H1 (cell line): ENCODE results near the gene PSIP1. TPM values are rescaled to one million over a fixed set of nuclear protein-coding genes. Genes with fewer than 3 reads are reported as not detected.

Experiments
- ASH2L ChIP-seq: fragments of 200-600, 300-600 bp; sonication (generic); IDR thresholded peaks from one replicate; pipeline ENCODE4 v1.7.1; 2017; ENCODE audit warnings: low read length
- BRCA1 ChIP-seq: IDR thresholded peaks from 2 replicates; pipeline ENCODE4 v1.6.1; 2012; ENCODE audit warnings: low read depth, low read length, improper control_type of control experiment
- CHD2 ChIP-seq: IDR thresholded peaks from 2 replicates; pipeline ENCODE4 v1.6.1; 2012; ENCODE audit warnings: low read length, improper control_type of control experiment
- CTCF ChIP-seq, 3 experiments: IDR thresholded peaks; 1 replicate in 2 of 3; 2 replicates in 1 of 3; pipeline versions ENCODE4 v1.5.1 to v1.6.1; 2011; ENCODE audit warnings: low read length in 3 of 3, mild to moderate bottlenecking in 3 of 3, inconsistent platforms in 2 of 3, low read depth in 1 of 3, moderate library complexity in 1 of 3; ENCODE audit not compliant: insufficient read depth in 1 of 3; ENCODE audit errors: control extremely low read depth in 1 of 3
- EGR1 ChIP-seq: IDR thresholded peaks from 2 replicates; pipeline ENCODE4 v1.6.1; 2011; ENCODE audit warnings: low read depth, low read length, borderline replicate concordance
- EP300 ChIP-seq, 2 experiments: IDR thresholded peaks; 1 replicate in 1 of 2; 2 replicates in 1 of 2; pipeline ENCODE4 v1.6.1; 2011 to 2012; ENCODE audit warnings: low read depth in 2 of 2, low read length in 2 of 2, mild to moderate bottlenecking in 2 of 2, borderline replicate concordance in 1 of 2, inconsistent platforms in 1 of 2, moderate library complexity in 1 of 2
- FOSL1 ChIP-seq: IDR thresholded peaks from 2 replicates; pipeline ENCODE4 v1.6.1; 2011; ENCODE audit warnings: mild to moderate bottlenecking, low read depth, low read length, moderate library complexity; ENCODE audit not compliant: insufficient read depth
- GABPA ChIP-seq: IDR thresholded peaks from 2 replicates; pipeline ENCODE4 v1.6.1; 2011; ENCODE audit warnings: mild to moderate bottlenecking, low read length, moderate library complexity, borderline replicate concordance; ENCODE audit not compliant: insufficient read depth
- HDAC6 ChIP-seq: IDR thresholded peaks from one replicate; pipeline ENCODE4 v1.7.1; 2012; ENCODE audit warnings: low read depth, mild to moderate bottlenecking, inconsistent platforms, low read length, moderate library complexity
- JUN ChIP-seq: IDR thresholded peaks from 2 replicates; pipeline ENCODE4 v1.6.1; 2011; ENCODE audit warnings: low read depth, mild to moderate bottlenecking, improper control_type of control experiment, low read length
- MAFK ChIP-seq: IDR thresholded peaks from 2 replicates; pipeline ENCODE4 v1.6.1; 2012; ENCODE audit warnings: low read depth, mild to moderate bottlenecking, improper control_type of control experiment, low read length
- POLR2A ChIP-seq, 2 experiments: IDR thresholded peaks; 1 replicate in 1 of 2; 2 replicates in 1 of 2; pipeline ENCODE4 v1.6.1; 2011; ENCODE audit warnings: low read depth in 2 of 2, low read length in 2 of 2, mild to moderate bottlenecking in 2 of 2; ENCODE audit errors: control extremely low read depth in 1 of 2
- RBBP5 ChIP-seq: IDR thresholded peaks from 2 replicates; pipeline ENCODE4 v1.7.1; 2012; ENCODE audit warnings: low read depth, mild to moderate bottlenecking, inconsistent platforms, low read length, moderate library complexity, borderline replicate concordance
- RNF2 ChIP-seq: fragments of 200-900, 300-1000 bp; sonication (generic); IDR thresholded peaks from 2 replicates; pipeline ENCODE4 v1.7.1; 2016; ENCODE audit warnings: borderline replicate concordance, low read depth, mild to moderate bottlenecking, antibody characterized with exemption, low read length; ENCODE audit not compliant: poor library complexity, severe bottlenecking; ENCODE audit errors: missing control alignments
- SP4 ChIP-seq: IDR thresholded peaks from 2 replicates; pipeline ENCODE4 v1.6.1; 2012; ENCODE audit warnings: low read length, inconsistent platforms
- TAF1 ChIP-seq: IDR thresholded peaks from 2 replicates; pipeline ENCODE4 v1.6.1; 2011; ENCODE audit warnings: mild to moderate bottlenecking, low read depth, low read length
- TAF7 ChIP-seq: optimal IDR thresholded peaks from 2 replicates; pipeline ENCODE3; 2011; ENCODE audit warnings: low read depth, mild to moderate bottlenecking, inconsistent platforms, low read length, moderate library complexity, borderline replicate concordance
- TBP ChIP-seq: IDR thresholded peaks from 2 replicates; pipeline ENCODE4 v1.6.1; 2011; ENCODE audit warnings: low read depth, low read length, improper control_type of control experiment
- TEAD4 ChIP-seq: IDR thresholded peaks from 2 replicates; pipeline ENCODE4 v1.6.1; 2012; ENCODE audit warnings: low read depth, low read length, inconsistent platforms, mixed read lengths
- USF2 ChIP-seq: IDR thresholded peaks from 2 replicates; pipeline ENCODE4 v1.6.1; 2011; ENCODE audit warnings: low read length, improper control_type of control experiment
- polyA plus RNA-seq, 7 experiments: library from polyadenylated mRNA; depleted of rRNA in 3 of 7; stranded (reverse) in 5 of 7; unstranded in 2 of 7; fragments of >200 nt in 5 of 7; fragments of 200-250 nt in 2 of 7; gene quantifications; 1 replicate in 5 of 7; 2 replicates in 1 of 7; 4 replicates in 1 of 7; pipeline versions ENCODE4 v1.2.1 to v1.2.3, GENCODE V29; 2011 to 2013; ENCODE audit warnings: missing spikeins in 2 of 7, mixed read lengths in 2 of 7
- total RNA-seq: library from RNA; stranded (reverse); fragmentation: NEBNext Ultra II Directional; extraction: Animal tissue kit (Norgen Biotek cat#: 25700); gene quantifications from 2 replicates; pipeline ENCODE4 v1.2.1, GENCODE V29; 2021

PSIP1 gene
- total and polyA plus RNA-seq, 2 of the 8 experiments (the other 6 are each of a cell fraction or from before 2014, with no cell fraction given) = 63.3 to 387 TPM

- TF ChIP-seq GABPA (no peak), FOSL1 (no peak), EP300 (IDR thresholded peaks at IDR 0.05; ENCODE audit: borderline replicate concordance in 1 of 2, low read depth in 2 of 2, low read length in 2 of 2) (no peak), TAF7 (no peak), POLR2A (IDR thresholded peaks at IDR 0.05; ENCODE audit: control extremely low read depth in 1 of 2, low read depth in 2 of 2, low read length in 2 of 2) (peak in 1 of 2 experiments; percentile 74; a peak in 2 of 3 replicates), TBP (no peak; the same call in none of the 2 replicates), CTCF (IDR thresholded peaks at IDR 0.05; ENCODE audit: control extremely low read depth in 1 of 3, insufficient read depth in 1 of 3, low read depth in 1 of 3, low read length in 3 of 3) (no peak), MAFK (no peak), RNF2 (no peak), RBBP5 (peak; percentile 90; the same call in 1 of the 2 replicates), EGR1 (0 out of 2 replicates have a peak, but pooled peaks have one; percentile 15), TEAD4 (peak; percentile 44; the same call in 1 of the 2 replicates), USF2 (no peak), HDAC6 (peak; percentile 36), JUN (no peak), TAF1 (peak; percentile 74), CHD2 (peak; percentile 80), BRCA1 (peak; percentile 56; the same call in 1 of the 2 replicates), SP4 (peak; percentile 55; the same call in 1 of the 2 replicates), ASH2L (peak; percentile 79)
These were observed 88.2 kb downstream of the PSIP1 start, which contains the start of gene SNAPC3 (continued) for GRCh38 chr9:15422372-15423230.
